ENCODE measurements around the gene ALKBH6. TPM values are rescaled to one million over a fixed set of nuclear protein-coding genes. Genes with fewer than 3 reads are reported as not detected.

The ALKBH6 gene
- total and polyA plus RNA-seq, 2 of the 13 experiments (the other 11 are each of a cell fraction or from before 2014, with no cell fraction given) = 13.7 to 18.1 TPM

GRCh38 chr19:36008336-36008978, 5.6 kb downstream of the ALKBH6 start, which contains the start of gene SYNE4 (continued):
- TF ChIP-seq BATF2 (CRISPR knock-in tag; IDR thresholded peaks at IDR 0.05) (no peak), TBL1XR1 (IDR thresholded peaks at IDR 0.05; ENCODE audit: borderline replicate concordance, low read length, partially characterized antibody) (no peak), ZFY (CRISPR knock-in tag; IDR thresholded peaks at IDR 0.05) (peak; percentile 94), MTA1 (CRISPR knock-in tag; IDR thresholded peaks at IDR 0.05; ENCODE audit: borderline replicate concordance) (no peak), CENPBD1 (CRISPR knock-in tag; IDR thresholded peaks at IDR 0.05; ENCODE audit: borderline replicate concordance, low read depth) (no peak), GPN1 (CRISPR knock-in tag; IDR thresholded peaks at IDR 0.05; ENCODE audit: borderline replicate concordance) (no peak), NR0B2 (CRISPR knock-in tag; IDR thresholded peaks at IDR 0.05) (no peak), GRHL1 (CRISPR knock-in tag; conservative IDR thresholded peaks at IDR 0.05) (no peak), SP1 (IDR thresholded peaks at IDR 0.05) (no peak), SP1 (CRISPR knock-in tag; IDR thresholded peaks at IDR 0.05) (peak; percentile 47; the same call in 1 of the 2 replicates), ZNF256 (CRISPR knock-in tag; conservative IDR thresholded peaks at IDR 0.05) (0 out of 2 replicates have a peak, but pooled peaks have one; percentile 47), ATF7-NPFF (CRISPR knock-in tag; IDR thresholded peaks at IDR 0.05; ENCODE audit: low read depth) (peak; percentile 36; the same call in 1 of the 2 replicates), HCFC1 (IDR thresholded peaks at IDR 0.05; ENCODE audit: low read depth, low read length) (no peak), HOXA5 (CRISPR knock-in tag; IDR thresholded peaks at IDR 0.05) (no peak), ZNF567 (CRISPR knock-in tag; IDR thresholded peaks at IDR 0.05; ENCODE audit: borderline replicate concordance) (no peak), JUN (CRISPR knock-in tag; IDR thresholded peaks at IDR 0.05) (no peak), GABPA (IDR thresholded peaks at IDR 0.05; ENCODE audit: low read depth, low read length) (no peak), GABPA (CRISPR knock-in tag; IDR thresholded peaks at IDR 0.05; ENCODE audit: low read depth) (no peak), ZNF737 (CRISPR knock-in tag; IDR thresholded peaks at IDR 0.05; ENCODE audit: borderline replicate concordance) (no peak), TEF (CRISPR knock-in tag; IDR thresholded peaks at IDR 0.05) (no peak), ZNF205 (CRISPR knock-in tag; IDR thresholded peaks at IDR 0.05) (no peak), ASH2L (IDR thresholded peaks at IDR 0.05; ENCODE audit: insufficient read length, low read depth, low read length) (peak; percentile 36), ZC3H13 (CRISPR knock-in tag; IDR thresholded peaks at IDR 0.05) (no peak), CREBL2 (CRISPR knock-in tag; IDR thresholded peaks at IDR 0.05; ENCODE audit: borderline replicate concordance) (no peak)

All from HepG2 (cell line).